HL-60 (cell line): ENCODE data around the gene SH3GL1.
A peak's percentile ranks its signal among the peaks of the same experiment; 100 is the strongest.

ENCODE experiments used
- CTCF ChIP-seq: IDR thresholded peaks from one replicate; pipeline ENCODE4 v1.5.1; 2011; ENCODE audit warnings: low read length, control low read depth, inconsistent platforms; ENCODE audit not compliant: insufficient read depth
- POLR2AphosphoS5 ChIP-seq: IDR thresholded peaks from 2 replicates; pipeline ENCODE4 v1.6.1; 2012; ENCODE audit warnings: low read depth
- REST ChIP-seq: IDR thresholded peaks from 2 replicates; pipeline ENCODE4 v1.6.1; 2012; ENCODE audit warnings: low read depth; ENCODE audit not compliant: insufficient replicate concordance

- no peak for TF ChIP-seq CTCF
- TF ChIP-seq POLR2AphosphoS5 = 0 out of 2 replicates have a peak, but pooled peaks have one; percentile 32
- no peak for TF ChIP-seq REST
Observed at GRCh38 chr19:4444765-4445741, 44.7 kb upstream of the SH3GL1 start.
